GM21576 (cell line): Measurements from ENCODE around the gene CARD16.
"Not testable (repeated sequence)": the region's sequence is repeated elsewhere in the genome, so short reads cannot be mapped to it uniquely, and the experiment has no call there.

ENCODE experiments used
- ATAC-seq: cut with Tn5 transposase; IDR thresholded peaks from one replicate; pipeline ENCODE4 v1.9.1; 2021; ENCODE audit warnings: mild to moderate bottlenecking, moderate library complexity; ENCODE audit not compliant: unreplicated experiment

Gene CARD16

GRCh38 chr11:105044557-105045524 is at the start of gene CARD16:
CARD16 (minus strand) TSS chr11:105045335; CDS start chr11:105045297, 38 bp downstream.
- peak; percentile 99 for ATAC-seq

- no peak for ATAC-seq
These were observed 47.4 kb upstream of the CARD16 start for GRCh38 chr11:105092256-105093239.

GRCh38 chr11:105081412-105082150 is 36.4 kb upstream of the CARD16 start:
- ATAC-seq, result no peak

GRCh38 chr11:105080171-105080906 is 35.2 kb upstream of the CARD16 start:
- not testable (repeated sequence) for ATAC-seq

- ATAC-seq, result no peak
These were observed 33.1 kb upstream of the CARD16 start for GRCh38 chr11:105078283-105078682.

GRCh38 chr11:105077141-105077790 is 32.1 kb upstream of the CARD16 start:
- ATAC-seq, result not testable (repeated sequence)

- no peak for ATAC-seq
These were observed 29.0 kb upstream of the CARD16 start for GRCh38 chr11:105074166-105074530.

- no peak for ATAC-seq
These were observed 28.5 kb upstream of the CARD16 start for GRCh38 chr11:105073456-105074165.

- not testable (repeated sequence) for ATAC-seq
These were observed 26.9 kb upstream of the CARD16 start for GRCh38 chr11:105072080-105072479.

GRCh38 chr11:105071089-105071732 is 26.1 kb upstream of the CARD16 start:
- ATAC-seq, result no peak

GRCh38 chr11:105070306-105070705 is 25.2 kb upstream of the CARD16 start:
- no peak for ATAC-seq

- ATAC-seq, result not testable (repeated sequence)
These were observed 24.6 kb upstream of the CARD16 start for GRCh38 chr11:105069749-105070148.

GRCh38 chr11:105063245-105063941 is 18.3 kb upstream of the CARD16 start:
- ATAC-seq, result not testable (repeated sequence)

GRCh38 chr11:105057432-105057831 is 12.3 kb upstream of the CARD16 start:
- ATAC-seq, result no peak

- ATAC-seq, result no peak
These were observed 11.3 kb upstream of the CARD16 start for GRCh38 chr11:105056446-105056845.

- ATAC-seq, result no peak
These were observed 9.8 kb upstream of the CARD16 start for GRCh38 chr11:105054723-105055493.

GRCh38 chr11:105052487-105052886 is 7.4 kb upstream of the CARD16 start:
- no peak for ATAC-seq
